Natural killer cell (primary cell): Measurements from ENCODE around the gene ANKH. TPM values are rescaled to one million over a fixed set of nuclear protein-coding genes. Genes with fewer than 3 reads are reported as not detected.

Experiments
- ATAC-seq, 3 donors: fragments of 150-1000 bp in 2 of 3; fragments of 200-7000 bp in 1 of 3; cut with Tn5 transposase; 1 replicate in 1 of 3; 2 replicates in 2 of 3; pipeline ENCODE4 v1.10.0; 2021; ENCODE audit warnings: mild to moderate bottlenecking in 2 of 3, moderate library complexity in 2 of 3
- DNase-seq, 2 donors: peaks; one replicate each; pipeline versions ENCODE4 v3.0.0 to v3.0.0-alpha.2; 2013 to 2021; ENCODE audit warnings: mixed read lengths in 1 of 2
- H3K27ac ChIP-seq: one replicate; pipeline ENCODE4 v1.5.1; 2013; ENCODE audit warnings: mild to moderate bottlenecking, low read length
- H3K27me3 ChIP-seq: one replicate; pipeline ENCODE4 v1.6.1; 2013; ENCODE audit warnings: low read length; ENCODE audit not compliant: control insufficient read depth, insufficient read depth
- H3K36me3 ChIP-seq: one replicate; pipeline ENCODE4 v1.6.1; 2013; ENCODE audit warnings: low read length; ENCODE audit not compliant: control insufficient read depth, insufficient read depth
- H3K4me1 ChIP-seq: one replicate; pipeline ENCODE4 v1.6.1; 2013; ENCODE audit warnings: low read length; ENCODE audit not compliant: control insufficient read depth, insufficient read depth
- H3K4me3 ChIP-seq: one replicate; pipeline ENCODE4 v1.5.1; 2013; ENCODE audit warnings: low read length
- H3K9me3 ChIP-seq: one replicate; pipeline ENCODE4 v1.6.1; 2013; ENCODE audit warnings: low read length; ENCODE audit not compliant: control insufficient read depth, insufficient read depth
- H3K27ac Mint-ChIP-seq, 2 donors: one replicate each; pipeline ENCODE4 v1.8.0; 2022; ENCODE audit warnings: mild to moderate bottlenecking in 2 of 2, mixed read lengths in 2 of 2, moderate library complexity in 1 of 2
- H3K27me3 Mint-ChIP-seq, 2 donors: one replicate each; pipeline ENCODE4 v1.8.0; 2022; ENCODE audit warnings: low read depth in 2 of 2, mixed read lengths in 2 of 2
- H3K36me3 Mint-ChIP-seq: one replicate; pipeline ENCODE4 v1.8.0; 2022; ENCODE audit warnings: mixed read lengths
- H3K4me1 Mint-ChIP-seq, 2 donors: one replicate each; pipeline ENCODE4 v1.8.0; 2022; ENCODE audit warnings: mixed read lengths in 2 of 2
- H3K4me3 Mint-ChIP-seq: one replicate; pipeline ENCODE4 v1.8.0; 2022; ENCODE audit warnings: mild to moderate bottlenecking, moderate library complexity, mixed read lengths
- H3K9me3 Mint-ChIP-seq, 2 donors: one replicate each; pipeline ENCODE4 v1.8.0; 2022; ENCODE audit warnings: mixed read lengths in 2 of 2
- CTCF ChIP-seq: fragments of 200-600 bp; IDR thresholded peaks from one replicate; pipeline ENCODE4 v1.8.0; 2022; ENCODE audit warnings: antibody characterized with exemption
- WGBS: methylation state at CpG from one replicate; pipeline ENCODE4 v1.1.7; 2013; ENCODE audit warnings: missing lambda C conversion rate; ENCODE audit not compliant: insufficient coverage; 5-methylcytosine and 5-hydroxymethylcytosine counted together
- intact Hi-C: fragments of 100-400 bp; cut with micrococcal nuclease; formaldehyde crosslinking; loops from one replicate; pipeline ENCODE4 v1.14.2; 2022
- total RNA-seq, 4 donors: library from RNA; stranded (reverse); fragments of 120-200 nt in 1 of 4; gene quantifications; one replicate each; pipeline versions ENCODE4 v1.2.3 to v1.2.4, GENCODE V29; 2013 to 2022

Gene ANKH
- total RNA-seq, 3 donors from 2014 or later (not counting 1 experiment from before 2014, with no cell fraction given), result 52.9 to 78.0 (median 63.8) TPM

GRCh38 chr5:14854799-14855198 is 16.8 kb downstream of the ANKH start:
- H3K27me3 ChIP-seq, result no peaks in the 10 kb centered on the region
- Mint-ChIP-seq H3K36me3 (no peaks in the 10 kb centered on the region), H3K27me3 (no peaks in the 10 kb centered on the region), H3K4me3 (no peak overlapping the region), H3K27ac (no peak overlapping the region), H3K4me1 (peaks cover 36 to 46% of the 10 kb centered on the region in 2 donors), H3K9me3 (no peaks in the 10 kb centered on the region)
- WGBS, result 96% methylated on average over 4 of the region's 4 CpGs
- no peaks in the 10 kb centered on the region for H3K36me3 ChIP-seq
- H3K4me1 ChIP-seq, result no peaks in the 10 kb centered on the region
- H3K4me3 ChIP-seq, result no peak overlapping the region
- H3K27ac ChIP-seq, result no peak overlapping the region
- no peaks in the 10 kb centered on the region for H3K9me3 ChIP-seq
- intact Hi-C loops, result no loop called here
- no peak for DNase-seq
- no peak for TF ChIP-seq CTCF
- peak in 1 of 3 donors; percentile 25 for ATAC-seq

GRCh38 chr5:14853685-14854084 is 17.9 kb downstream of the ANKH start:
- Mint-ChIP-seq H3K4me1 (peaks cover 31 to 45% of the 10 kb centered on the region in 2 donors), H3K36me3 (no peaks in the 10 kb centered on the region), H3K27me3 (no peaks in the 10 kb centered on the region), H3K27ac (no peak overlapping the region), H3K4me3 (no peak overlapping the region), H3K9me3 (no peaks in the 10 kb centered on the region)
- DNase-seq, result no peak
- no peak for ATAC-seq
- Histone ChIP-seq H3K9me3 (no peaks in the 10 kb centered on the region), H3K27me3 (no peaks in the 10 kb centered on the region), H3K36me3 (no peaks in the 10 kb centered on the region), H3K4me3 (no peak overlapping the region), H3K4me1 (no peaks in the 10 kb centered on the region), H3K27ac (no peak overlapping the region)
- TF ChIP-seq CTCF, result no peak
- intact Hi-C loops, result no loop called here
- WGBS, result 100% methylated on average over 1 of the region's 4 CpGs

GRCh38 chr5:14852779-14853178 is 18.8 kb downstream of the ANKH start:
- WGBS, result 94% methylated on average over 6 of the region's 6 CpGs
- no peak for ATAC-seq
- Mint-ChIP-seq H3K27ac (no peak overlapping the region), H3K4me1 (peaks cover 31 to 45% of the 10 kb centered on the region in 2 donors), H3K36me3 (no peaks in the 10 kb centered on the region), H3K27me3 (no peaks in the 10 kb centered on the region), H3K4me3 (no peak overlapping the region), H3K9me3 (no peaks in the 10 kb centered on the region)
- no peak for DNase-seq
- H3K27me3 ChIP-seq, result no peaks in the 10 kb centered on the region
- no peak overlapping the region for H3K4me3 ChIP-seq
- no peaks in the 10 kb centered on the region for H3K9me3 ChIP-seq
- no peaks in the 10 kb centered on the region for H3K4me1 ChIP-seq
- no peaks in the 10 kb centered on the region for H3K36me3 ChIP-seq
- no peak overlapping the region for H3K27ac ChIP-seq
- intact Hi-C loops, result no loop called here
- TF ChIP-seq CTCF, result no peak

- H3K27me3 ChIP-seq, result no peaks in the 10 kb centered on the region
- H3K27ac ChIP-seq, result no peak overlapping the region
- Mint-ChIP-seq H3K27me3 (no peaks in the 10 kb centered on the region), H3K4me3 (no peak overlapping the region), H3K27ac (no peak overlapping the region), H3K9me3 (no peaks in the 10 kb centered on the region), H3K36me3 (no peaks in the 10 kb centered on the region), H3K4me1 (peaks cover 31 to 45% of the 10 kb centered on the region in 2 donors)
- H3K4me3 ChIP-seq, result no peak overlapping the region
- peaks cover 2% of the 10 kb centered on the region for H3K36me3 ChIP-seq
- DNase-seq (no peak), ATAC-seq (no peak)
- no peak for TF ChIP-seq CTCF
- no peaks in the 10 kb centered on the region for H3K4me1 ChIP-seq
- no peaks in the 10 kb centered on the region for H3K9me3 ChIP-seq
- intact Hi-C loops, result no loop called here
Observed at GRCh38 chr5:14851999-14852526, 19.5 kb downstream of the ANKH start.
